ENCODE results near the gene SLC2A4.

SLC2A4 gene

DNA sequence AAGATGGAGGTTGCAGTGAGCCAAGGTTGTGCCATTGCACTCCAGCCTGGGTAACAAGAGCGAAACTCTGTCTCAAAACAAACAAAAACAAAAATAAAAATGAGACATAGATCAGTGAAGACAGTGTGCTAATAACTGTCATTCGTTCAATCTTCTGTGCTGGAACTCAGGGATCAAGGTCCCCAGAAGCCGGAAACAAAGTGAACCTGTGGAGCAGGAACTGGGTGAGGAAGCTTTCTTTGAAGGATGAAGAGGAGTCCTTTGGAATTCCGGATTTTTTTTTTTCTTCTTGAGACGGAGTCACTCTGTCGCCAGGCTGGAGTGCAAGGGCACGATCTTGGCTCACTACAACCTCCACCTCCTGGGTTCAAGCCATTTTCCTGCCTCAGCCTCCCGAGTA, 2.1 kb upstream of the SLC2A4 start:
- TF ChIP-seq GATA1 (IDR thresholded peaks at IDR 0.05; ENCODE audit: low read depth, low read length) (no peak), POLR2A (IDR thresholded peaks at IDR 0.05; ENCODE audit: low read length) (no peak)
- DNase-seq, result no peak

DNA sequence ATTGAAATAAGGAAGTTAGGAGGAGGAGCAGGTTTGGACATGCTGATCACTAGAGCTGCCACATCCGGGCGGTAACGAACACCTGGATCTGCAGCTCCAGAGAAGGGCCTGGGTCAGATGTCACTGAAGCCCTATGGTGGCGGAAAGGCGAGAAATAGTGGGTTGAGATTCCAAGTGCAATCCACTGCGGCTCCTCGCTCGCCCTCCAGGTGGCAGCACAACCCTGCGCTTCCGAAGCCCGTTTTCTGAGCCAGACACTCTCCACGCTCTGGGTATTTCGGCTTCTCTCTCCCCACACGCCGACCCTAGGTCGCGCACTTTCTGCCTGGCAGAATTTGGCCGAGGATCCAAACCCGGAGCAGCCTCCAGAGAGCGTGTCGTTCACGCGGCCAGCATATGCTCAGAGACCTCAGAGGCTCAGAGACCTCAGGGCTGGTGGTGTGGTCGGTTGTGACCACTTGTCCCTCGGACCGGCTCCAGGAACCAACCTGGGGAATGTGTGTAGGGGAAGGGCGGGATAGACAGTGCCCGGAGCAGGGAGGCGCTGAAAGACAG, 922 bp upstream of the SLC2A4 start:
- DNase-seq, result peak; percentile 92 to 94

DNA sequence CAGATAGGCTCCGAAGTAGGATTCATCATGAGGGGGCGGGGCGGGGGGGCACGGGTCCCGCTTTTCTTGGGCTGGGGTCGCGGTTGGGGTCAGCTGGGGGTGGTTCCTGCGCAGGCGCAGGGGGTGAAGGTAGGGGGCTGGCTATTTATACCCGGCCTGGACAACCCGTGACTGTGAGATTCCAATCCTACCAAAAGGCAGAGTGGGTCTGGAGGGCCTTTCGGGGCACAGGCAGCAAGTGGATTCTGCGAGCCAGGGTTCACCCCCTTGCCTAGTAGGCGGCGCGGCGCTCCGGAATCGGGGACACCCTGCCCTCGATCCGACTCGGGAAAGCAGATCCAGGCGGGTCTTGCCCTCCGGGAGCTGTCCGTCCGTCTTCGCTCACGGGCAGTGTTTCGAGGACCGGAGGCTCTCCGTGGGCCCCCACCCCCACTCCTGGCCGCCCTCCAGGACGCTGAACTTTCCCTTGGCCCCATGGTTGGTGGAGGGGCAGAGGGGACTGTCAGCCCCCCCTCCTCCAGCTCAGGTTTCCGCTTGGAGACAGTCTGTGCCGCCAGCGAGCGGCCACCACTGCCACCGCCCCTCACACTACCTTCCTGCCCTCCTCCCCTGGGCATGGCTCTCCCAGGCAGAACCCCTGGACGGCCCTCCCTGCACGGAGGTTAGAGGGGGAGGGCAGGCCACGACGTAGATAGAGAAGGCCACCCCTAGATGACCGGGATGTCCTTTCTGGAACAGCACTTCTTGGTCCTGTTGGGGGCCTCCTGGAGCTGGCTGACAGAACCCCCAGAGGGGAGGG, 634 bp downstream of the SLC2A4 start:
- TF ChIP-seq POLR2A (IDR thresholded peaks at IDR 0.05; ENCODE audit: low read length), result no peak
- TF ChIP-seq GATA1 (IDR thresholded peaks at IDR 0.05; ENCODE audit: low read depth, low read length), result no peak
- peak; percentile 74 to 81 for DNase-seq

More for the DNA sequence above, 922 bp upstream of the SLC2A4 start:
- TF ChIP-seq GATA1 (IDR thresholded peaks at IDR 0.05; ENCODE audit: low read depth, low read length) (no peak), POLR2A (IDR thresholded peaks at IDR 0.05; ENCODE audit: low read length) (no peak)

DNA sequence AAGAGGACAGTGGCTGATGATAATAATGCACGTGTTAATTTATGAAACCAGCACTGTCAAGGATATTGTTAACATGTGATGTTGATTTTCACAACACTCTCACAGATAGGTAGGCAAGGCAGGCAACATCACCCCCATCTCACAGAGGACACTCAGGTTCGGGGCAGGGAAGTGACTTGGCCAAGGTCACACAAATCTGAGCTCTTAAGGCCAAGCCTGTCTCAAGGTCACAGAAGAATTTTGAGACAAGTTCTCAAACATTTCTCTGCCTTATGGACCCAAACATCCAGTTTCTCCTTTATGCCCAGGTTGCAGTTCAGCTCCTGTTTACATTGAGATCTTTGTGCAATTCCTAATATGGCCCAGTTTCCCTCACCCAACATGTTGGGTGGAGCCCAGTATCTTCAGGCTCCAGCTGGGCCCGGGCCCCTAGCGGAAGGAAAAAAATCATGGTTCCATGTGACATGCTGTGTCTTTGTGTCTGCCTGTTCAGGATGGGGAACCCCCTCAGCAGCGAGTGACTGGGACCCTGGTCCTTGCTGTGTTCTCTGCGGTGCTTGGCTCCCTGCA, 1.3 kb downstream of the SLC2A4 start:
- peak; percentile 93 to 94 for DNase-seq

DNA sequence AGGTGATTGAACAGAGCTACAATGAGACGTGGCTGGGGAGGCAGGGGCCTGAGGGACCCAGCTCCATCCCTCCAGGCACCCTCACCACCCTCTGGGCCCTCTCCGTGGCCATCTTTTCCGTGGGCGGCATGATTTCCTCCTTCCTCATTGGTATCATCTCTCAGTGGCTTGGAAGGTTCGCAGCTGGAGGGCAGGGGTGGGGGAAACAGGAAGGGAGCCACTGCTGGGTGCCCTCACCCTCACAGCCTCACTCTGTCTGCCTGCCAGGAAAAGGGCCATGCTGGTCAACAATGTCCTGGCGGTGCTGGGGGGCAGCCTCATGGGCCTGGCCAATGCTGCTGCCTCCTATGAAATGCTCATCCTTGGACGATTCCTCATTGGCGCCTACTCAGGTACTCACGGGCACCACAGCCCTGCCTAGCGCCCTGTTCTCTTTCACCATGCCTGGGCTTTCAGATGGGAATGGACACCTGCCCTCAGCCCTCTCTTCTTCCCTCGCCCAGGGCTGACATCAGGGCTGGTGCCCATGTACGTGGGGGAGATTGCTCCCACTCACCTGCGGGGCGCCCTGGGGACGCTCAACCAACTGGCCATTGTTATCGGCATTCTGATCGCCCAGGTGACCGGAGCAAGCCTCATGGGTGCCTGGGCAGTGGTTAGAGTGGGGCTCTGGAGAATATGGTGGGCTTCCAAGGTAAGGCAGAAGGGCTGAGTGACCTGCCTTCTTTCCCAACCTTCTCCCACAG, 2.1 kb downstream of the SLC2A4 start:
- no peak for TF ChIP-seq POLR2A (IDR thresholded peaks at IDR 0.05; ENCODE audit: low read length)
- TF ChIP-seq GATA1 (IDR thresholded peaks at IDR 0.05; ENCODE audit: low read depth, low read length), result no peak
- DNase-seq, result no peak

More for the DNA sequence above, 1.3 kb downstream of the SLC2A4 start:
- TF ChIP-seq GATA1 (IDR thresholded peaks at IDR 0.05; ENCODE audit: low read depth, low read length) (no peak), POLR2A (IDR thresholded peaks at IDR 0.05; ENCODE audit: low read length) (peak; percentile 68)

DNA sequence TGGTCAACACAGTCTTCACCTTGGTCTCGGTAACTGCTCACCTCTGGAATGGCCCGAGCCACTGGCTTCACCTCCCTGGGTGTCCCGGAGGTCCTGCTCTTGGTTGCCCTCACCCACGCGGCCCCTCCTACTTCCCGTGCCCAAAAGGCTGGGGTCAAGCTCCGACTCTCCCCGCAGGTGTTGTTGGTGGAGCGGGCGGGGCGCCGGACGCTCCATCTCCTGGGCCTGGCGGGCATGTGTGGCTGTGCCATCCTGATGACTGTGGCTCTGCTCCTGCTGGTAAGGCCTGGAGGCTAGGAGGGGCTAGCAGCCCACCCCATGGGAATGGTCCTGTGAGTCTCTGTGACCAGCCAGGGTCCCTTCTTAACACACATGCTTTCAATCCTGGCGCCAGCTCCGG, 3.4 kb downstream of the SLC2A4 start:
- TF ChIP-seq GATA1 (IDR thresholded peaks at IDR 0.05; ENCODE audit: low read depth, low read length) (no peak), POLR2A (IDR thresholded peaks at IDR 0.05; ENCODE audit: low read length) (no peak)
- no peak for DNase-seq

DNA sequence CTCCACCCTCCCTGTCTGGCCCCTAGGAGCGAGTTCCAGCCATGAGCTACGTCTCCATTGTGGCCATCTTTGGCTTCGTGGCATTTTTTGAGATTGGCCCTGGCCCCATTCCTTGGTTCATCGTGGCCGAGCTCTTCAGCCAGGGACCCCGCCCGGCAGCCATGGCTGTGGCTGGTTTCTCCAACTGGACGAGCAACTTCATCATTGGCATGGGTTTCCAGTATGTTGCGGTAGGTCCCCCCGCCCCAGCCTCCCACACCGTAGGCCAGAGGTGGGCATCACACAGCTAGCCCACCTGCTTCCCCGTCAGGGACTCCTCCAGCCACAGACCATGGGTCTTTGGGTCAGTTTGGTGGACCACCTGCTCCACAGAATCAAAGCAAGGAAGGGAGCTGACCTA, 4.2 kb downstream of the SLC2A4 start:
- TF ChIP-seq GATA1 (IDR thresholded peaks at IDR 0.05; ENCODE audit: low read depth, low read length) (no peak), POLR2A (IDR thresholded peaks at IDR 0.05; ENCODE audit: low read length) (no peak)
- DNase-seq, result no peak

DNA sequence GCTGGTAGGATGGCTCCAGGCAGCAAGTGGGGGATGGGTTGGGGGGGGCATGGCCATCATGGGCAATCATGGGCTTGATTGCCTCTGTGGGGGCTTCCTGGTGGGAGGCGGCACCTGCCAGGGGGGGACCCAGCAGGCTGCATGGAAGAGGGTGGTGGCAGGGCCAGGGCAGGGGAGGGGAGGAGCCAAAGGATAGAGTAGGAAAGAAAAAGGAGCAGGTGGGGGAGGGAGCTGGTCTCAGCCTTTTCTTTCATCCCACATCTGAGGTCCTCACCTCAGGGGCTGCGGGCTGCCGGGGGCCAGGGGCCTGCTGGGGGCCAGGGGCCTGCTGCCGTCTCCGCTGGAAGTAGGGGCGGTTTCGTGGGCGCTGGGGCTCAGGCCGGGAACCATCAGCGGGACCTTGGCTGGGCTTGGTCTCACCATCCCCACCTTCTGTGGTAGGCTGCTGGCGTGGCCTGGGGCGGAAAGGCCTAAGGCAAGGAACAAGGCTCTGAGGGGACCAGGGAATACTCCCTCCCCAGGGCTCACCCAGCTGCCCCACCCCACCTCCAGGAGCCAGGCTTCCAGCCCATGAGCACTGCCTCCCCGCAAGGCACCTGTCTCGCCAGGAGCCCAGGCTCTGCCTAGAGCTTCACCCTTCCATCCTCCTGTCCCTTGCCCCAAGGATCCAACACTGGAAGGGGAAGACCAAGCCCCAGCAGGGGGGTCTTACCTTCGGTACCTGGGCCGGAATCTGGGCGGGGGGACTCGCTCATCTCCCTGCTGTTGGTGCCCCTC, 7.9 kb downstream of the SLC2A4 start:
- DNase-seq, result no peak
- TF ChIP-seq GATA1 (IDR thresholded peaks at IDR 0.05; ENCODE audit: low read depth, low read length) (no peak), POLR2A (IDR thresholded peaks at IDR 0.05; ENCODE audit: low read length) (peak; percentile 23)

DNA sequence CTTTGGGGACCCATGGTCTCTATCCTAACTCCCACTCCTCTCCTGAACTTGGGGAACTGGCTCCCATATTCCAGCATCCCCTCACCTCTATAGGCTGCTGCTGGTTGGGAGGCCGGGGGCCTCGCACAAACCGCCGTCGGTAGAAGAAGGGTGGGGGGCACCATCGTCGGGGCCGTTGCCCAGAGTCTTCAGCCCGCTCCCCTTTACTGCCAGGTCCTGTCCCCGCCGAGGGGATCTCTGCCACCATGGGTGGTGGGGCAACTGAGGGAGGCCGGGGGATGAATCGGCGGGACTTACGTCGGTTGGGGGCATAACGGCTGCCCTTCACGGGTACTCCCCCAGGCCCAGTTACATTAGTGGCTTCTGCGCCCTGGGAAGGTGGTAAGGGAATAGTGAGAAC, 8.6 kb downstream of the SLC2A4 start:
- no peak for DNase-seq
- TF ChIP-seq POLR2A (IDR thresholded peaks at IDR 0.05; ENCODE audit: low read length) (peak; percentile 10), GATA1 (IDR thresholded peaks at IDR 0.05; ENCODE audit: low read depth, low read length) (no peak)

DNA sequence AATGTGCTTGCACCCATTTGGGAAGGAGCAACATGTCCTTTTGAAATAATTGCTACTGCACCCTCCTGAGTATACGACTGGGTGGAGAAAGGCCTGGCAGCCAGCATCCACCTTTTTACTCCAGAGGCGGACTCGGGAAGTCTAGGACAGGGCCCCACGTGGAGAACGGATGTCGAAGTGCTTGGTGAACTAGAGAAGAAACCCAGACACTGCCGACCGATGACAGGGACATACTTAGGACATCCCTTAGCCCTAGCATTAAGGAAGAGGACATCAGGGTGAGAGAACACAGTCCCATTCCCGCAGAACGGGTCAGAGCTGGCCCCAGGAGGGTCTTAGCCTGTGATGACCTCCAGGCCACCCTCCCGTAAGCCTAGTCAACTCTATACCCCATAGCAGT, 9.2 kb downstream of the SLC2A4 start:
- no peak for TF ChIP-seq GATA1 (IDR thresholded peaks at IDR 0.05; ENCODE audit: low read depth, low read length)
- TF ChIP-seq POLR2A (IDR thresholded peaks at IDR 0.05; ENCODE audit: low read length), result no peak
- no peak for DNase-seq

DNA sequence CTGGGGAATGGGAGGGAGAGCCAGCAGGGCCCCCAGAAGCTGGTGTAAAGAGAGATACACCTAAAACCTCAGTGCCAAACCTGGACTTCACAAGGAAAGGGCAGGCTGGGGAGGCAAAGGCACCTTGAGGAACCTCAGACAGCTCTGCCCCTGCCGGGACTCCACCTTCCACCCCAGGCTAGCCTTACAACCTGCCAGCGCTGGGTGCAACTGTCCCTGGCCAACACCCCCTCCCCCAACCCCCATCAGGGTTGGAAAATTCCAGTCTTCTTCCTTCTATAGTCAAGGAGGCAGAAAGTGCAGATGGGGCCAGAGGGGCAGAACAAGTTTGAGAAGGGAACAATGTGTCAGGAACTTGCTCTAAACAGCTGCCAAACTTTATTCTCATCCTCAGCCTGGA, 10.7 kb downstream of the SLC2A4 start:
- DNase-seq, result no peak
- TF ChIP-seq GATA1 (IDR thresholded peaks at IDR 0.05; ENCODE audit: low read depth, low read length), result no peak
- peak; percentile 23 for TF ChIP-seq POLR2A (IDR thresholded peaks at IDR 0.05; ENCODE audit: low read length)

DNA sequence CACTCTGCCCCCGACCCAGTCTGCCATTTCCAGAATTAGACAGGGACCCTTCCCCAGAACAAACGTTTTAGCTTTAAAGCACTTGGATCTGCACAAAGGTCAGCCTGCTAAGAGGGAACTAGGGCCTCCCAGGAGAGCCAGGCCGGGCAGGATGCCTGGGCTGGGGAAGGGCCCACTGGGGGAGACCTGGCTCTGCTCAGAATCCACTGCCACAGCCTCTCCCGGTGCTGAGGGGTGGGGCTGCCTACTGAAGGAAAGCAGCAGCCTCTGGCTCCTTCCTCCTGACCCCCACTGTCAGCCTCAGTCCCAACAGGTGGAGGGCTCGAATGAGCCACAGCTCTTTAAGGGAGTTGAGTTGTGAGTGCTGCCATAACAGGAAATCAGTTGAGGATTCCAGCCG, 11.2 kb downstream of the SLC2A4 start:
- no peak for DNase-seq
- peak; percentile 6 for TF ChIP-seq POLR2A (IDR thresholded peaks at IDR 0.05; ENCODE audit: low read length)
- no peak for TF ChIP-seq GATA1 (IDR thresholded peaks at IDR 0.05; ENCODE audit: low read depth, low read length)

DNA sequence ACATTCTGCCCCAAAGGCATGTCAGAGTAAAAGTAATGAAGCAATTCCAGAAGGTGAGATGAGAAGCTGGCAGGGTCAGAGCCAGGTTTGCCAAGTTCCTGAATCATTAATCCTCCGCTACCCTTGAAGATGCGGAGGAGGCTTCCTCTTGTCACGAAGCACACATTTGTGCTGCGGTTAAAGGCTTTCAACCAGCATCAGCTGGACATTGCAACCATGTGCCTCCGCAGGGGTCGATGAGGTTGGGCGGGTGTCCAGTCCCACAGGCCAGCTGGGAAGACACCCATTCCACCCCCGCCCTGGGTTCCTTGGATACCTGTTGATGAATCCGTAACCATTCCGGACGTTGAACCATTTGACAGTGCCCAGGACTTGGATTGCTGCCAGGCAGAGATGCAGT, 11.6 kb downstream of the SLC2A4 start:
- TF ChIP-seq POLR2A (IDR thresholded peaks at IDR 0.05; ENCODE audit: low read length) (no peak), GATA1 (IDR thresholded peaks at IDR 0.05; ENCODE audit: low read depth, low read length) (no peak)
- DNase-seq, result no peak

All from erythroblast (primary cell).